HS-27A (cell line): ENCODE data around the gene METAP2.

Experiments
- DNase-seq: peaks from one replicate; pipeline ENCODE4 v3.0.0-alpha.2; 2012; ENCODE audit warnings: low read depth, missing footprints

METAP2 gene

GRCh38 chr12:95551305-95551704, 77.4 kb downstream of the METAP2 start, which contains the start of gene USP44:
USP44 (minus strand) TSS chr12:95551476; CDS start chr12:95534256, 17,220 bp downstream.
- DNase-seq: no peak

GRCh38 chr12:95551913-95552516, 78.1 kb downstream of the METAP2 start:
- no peak for DNase-seq

DNA sequence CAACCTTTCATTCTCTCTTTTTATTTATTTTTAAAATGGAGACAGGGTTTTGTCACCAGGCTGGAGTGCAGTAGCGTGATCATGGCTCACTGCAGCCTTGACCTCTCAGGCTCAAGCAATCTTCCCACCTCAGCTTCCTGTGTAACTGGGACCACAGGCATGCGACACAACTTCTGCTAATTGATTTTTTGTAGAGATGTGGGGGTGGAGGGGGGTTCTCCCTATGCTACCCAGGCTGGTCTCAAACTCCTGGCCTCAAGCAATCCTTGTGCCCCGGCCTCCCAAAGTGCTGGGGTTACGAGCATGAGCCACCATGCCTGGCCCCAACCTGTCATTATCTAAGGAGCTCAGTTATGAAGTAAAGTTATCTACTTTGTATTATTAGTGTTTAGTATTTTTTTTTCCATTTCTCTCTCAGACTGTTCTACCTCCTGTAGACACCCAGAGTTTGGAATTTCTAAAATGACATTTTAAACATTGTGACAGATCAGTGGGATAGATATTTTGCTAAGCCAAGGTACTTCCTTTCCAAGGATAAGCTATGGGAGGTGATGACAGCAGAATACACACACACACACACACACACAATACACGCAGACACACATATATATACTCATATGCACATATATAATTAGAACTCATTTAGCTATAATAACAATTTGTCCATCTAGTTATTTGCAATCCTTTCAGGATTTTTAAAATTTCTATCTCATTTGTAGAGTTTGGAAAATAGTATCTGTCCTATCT, 79.4 kb downstream of the METAP2 start:
- no peak for DNase-seq

DNA sequence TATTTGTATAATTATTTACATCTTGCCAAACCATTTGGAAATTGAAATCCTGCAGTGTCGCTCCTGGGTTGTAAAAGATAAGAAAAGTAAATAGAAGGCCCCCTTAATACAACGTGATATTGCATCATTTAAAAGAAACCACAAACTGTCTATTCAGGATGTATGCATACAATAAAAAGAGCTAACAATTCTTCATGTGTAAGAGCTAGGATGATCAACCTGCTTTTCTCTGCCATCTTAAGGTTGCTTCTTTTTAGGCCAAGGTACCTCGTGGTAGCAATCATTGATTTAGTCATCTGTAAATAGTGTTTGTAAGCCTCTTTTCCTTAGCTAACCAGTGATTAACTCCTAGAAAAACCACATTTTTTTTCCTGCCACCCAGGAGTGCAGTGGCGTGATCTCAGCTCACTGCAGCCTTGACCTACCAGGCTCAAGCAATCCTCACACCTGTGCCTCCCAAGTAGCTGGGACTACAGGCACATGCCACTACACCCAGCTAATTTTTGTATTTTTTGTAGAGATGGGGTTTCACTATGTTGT, 80.7 kb downstream of the METAP2 start:
- DNase-seq: no peak

- DNase-seq: no peak
Observed at GRCh38 chr12:95557625-95558024, 83.7 kb downstream of the METAP2 start.
